Measurements from ENCODE around the gene NFATC1. TPM values are rescaled to one million over a fixed set of nuclear protein-coding genes. Genes with fewer than 3 reads are reported as not detected.

Gene NFATC1
- polyA plus RNA-seq, 2 of the 4 experiments (the other 2 are of a cell fraction): 0.52 to 1.7 TPM

DNA sequence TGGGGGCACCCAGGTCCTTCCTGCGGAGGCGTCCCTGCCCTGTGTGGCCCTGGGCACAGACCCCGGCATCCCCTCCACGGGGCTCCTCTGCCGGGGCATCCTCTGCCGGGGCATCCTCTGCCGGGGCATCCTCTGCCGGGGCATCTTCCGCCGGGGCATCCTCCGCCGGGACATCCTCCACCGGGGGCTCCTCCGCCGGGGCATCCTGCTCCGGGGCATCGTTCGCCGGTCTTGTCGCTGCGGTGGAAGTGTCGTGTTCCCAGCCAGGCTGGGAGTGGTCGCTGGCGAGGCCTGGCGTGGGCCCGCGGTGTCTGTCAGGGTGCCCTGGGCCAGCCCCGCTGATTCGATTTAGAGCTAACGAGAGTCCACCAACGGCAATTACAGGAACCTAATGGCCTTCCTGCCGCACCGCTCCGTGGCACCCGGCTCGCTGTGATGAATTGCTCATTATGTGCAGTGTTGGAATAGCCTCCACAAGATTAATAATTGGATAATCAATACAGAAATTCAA, 115.1 kb downstream of the NFATC1 start:
- no peak for DNase-seq (ENCODE audit: low read depth in 1 of 2, low spot score in 1 of 2)
- 86% methylated on average over 28 of the region's 36 CpGs for WGBS (ENCODE audit: missing lambda C conversion rate)
- ChIA-PET POLR2A (no interaction called here), CTCF (no interaction called here)
- H3K4me1 ChIP-seq: no peaks in the 10 kb centered on the region
- H3K4me3 ChIP-seq: no peak overlapping the region
- H3K27ac ChIP-seq: no peak overlapping the region
- no peak overlapping the region for H3K4me2 ChIP-seq
- TF ChIP-seq, protein P1, sequence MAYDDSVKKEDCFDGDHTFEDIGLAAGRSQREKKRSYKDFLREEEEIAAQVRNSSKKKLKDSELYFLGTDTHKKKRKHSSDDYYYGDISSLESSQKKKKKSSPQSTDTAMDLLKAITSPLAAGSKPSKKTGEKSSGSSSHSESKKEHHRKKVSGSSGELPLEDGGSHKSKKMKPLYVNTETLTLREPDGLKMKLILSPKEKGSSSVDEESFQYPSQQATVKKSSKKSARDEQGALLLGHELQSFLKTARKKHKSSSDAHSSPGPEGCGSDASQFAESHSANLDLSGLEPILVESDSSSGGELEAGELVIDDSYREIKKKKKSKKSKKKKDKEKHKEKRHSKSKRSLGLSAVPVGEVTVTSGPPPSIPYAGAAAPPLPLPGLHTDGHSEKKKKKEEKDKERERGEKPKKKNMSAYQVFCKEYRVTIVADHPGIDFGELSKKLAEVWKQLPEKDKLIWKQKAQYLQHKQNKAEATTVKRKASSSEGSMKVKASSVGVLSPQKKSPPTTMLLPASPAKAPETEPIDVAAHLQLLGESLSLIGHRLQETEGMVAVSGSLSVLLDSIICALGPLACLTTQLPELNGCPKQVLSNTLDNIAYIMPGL (CRISPR knock-in tag; IDR thresholded peaks at IDR 0.05; ENCODE audit: borderline replicate concordance): no peak
- TF ChIP-seq CHD4 (IDR thresholded peaks at IDR 0.05; ENCODE audit: borderline replicate concordance) (no peak), HOXA7 (CRISPR knock-in tag; IDR thresholded peaks at IDR 0.05) (no peak), JUN (IDR thresholded peaks at IDR 0.05) (no peak), RARB (CRISPR knock-in tag; IDR thresholded peaks at IDR 0.05) (no peak), CBX8 (IDR thresholded peaks at IDR 0.05) (no peak)
- no peak for ATAC-seq
- FAIRE-seq: no peak
- no peaks in the 10 kb centered on the region for H3K9me3 ChIP-seq

DNA sequence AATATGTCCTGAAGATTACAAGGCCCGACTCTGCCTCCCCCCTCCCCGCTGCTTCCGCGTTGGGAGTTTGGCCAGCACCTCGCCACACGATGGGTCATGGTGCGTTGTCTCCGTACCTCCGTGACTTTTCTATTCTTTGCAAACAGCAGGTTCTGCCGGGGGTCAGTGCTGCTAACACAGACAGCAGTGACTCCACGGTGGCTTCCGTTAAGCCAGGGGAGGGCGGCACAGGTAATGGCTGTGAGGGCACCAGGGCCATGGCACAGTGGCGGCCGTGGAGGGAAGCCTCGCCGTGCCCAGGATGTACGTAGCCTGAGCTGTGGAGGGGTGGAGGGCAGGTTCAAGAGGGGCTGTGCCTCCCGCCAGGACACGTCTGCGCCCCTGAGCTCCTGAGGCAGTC, 115.5 kb downstream of the NFATC1 start:
- no peak overlapping the region for H3K27ac ChIP-seq
- no peak for FAIRE-seq
- no peak overlapping the region for H3K4me2 ChIP-seq
- no peak for ATAC-seq
- POLR2A ChIA-PET: no interaction called here
- CTCF ChIA-PET: no interaction called here
- H3K4me1 ChIP-seq: no peaks in the 10 kb centered on the region
- DNase-seq (ENCODE audit: low read depth in 1 of 2, low spot score in 1 of 2): no peak
- 88% methylated on average over 17 of the region's 21 CpGs for WGBS (ENCODE audit: missing lambda C conversion rate)
- H3K9me3 ChIP-seq: no peaks in the 10 kb centered on the region
- H3K4me3 ChIP-seq: no peak overlapping the region
- TF ChIP-seq HEYL (CRISPR knock-in tag; IDR thresholded peaks at IDR 0.05): no peak
- TF ChIP-seq BHLHE40 (IDR thresholded peaks at IDR 0.05; ENCODE audit: low read depth, low read length): no peak
- no peak for TF ChIP-seq TFCP2L1 (CRISPR knock-in tag; IDR thresholded peaks at IDR 0.05)
- TF ChIP-seq RNF2 (IDR thresholded peaks at IDR 0.05; ENCODE audit: borderline replicate concordance, low read depth): no peak
- no peak for TF ChIP-seq KDM5A (IDR thresholded peaks at IDR 0.05)
- no peak for TF ChIP-seq FOXS1 (CRISPR knock-in tag; IDR thresholded peaks at IDR 0.05)
- no peak for TF ChIP-seq RCOR1 (IDR thresholded peaks at IDR 0.05; ENCODE audit: low read depth, low read length)
- no peak for TF ChIP-seq ZFP36 (IDR thresholded peaks at IDR 0.05; ENCODE audit: borderline replicate concordance, partially characterized antibody)
- TF ChIP-seq NPAS2 (CRISPR knock-in tag; IDR thresholded peaks at IDR 0.05; ENCODE audit: borderline replicate concordance): no peak
- TF ChIP-seq HOXB13 (CRISPR knock-in tag; IDR thresholded peaks at IDR 0.05; ENCODE audit: low read depth): no peak
- no peak for TF ChIP-seq PHF8 (IDR thresholded peaks at IDR 0.05; ENCODE audit: borderline replicate concordance, low read depth)
- no peak for TF ChIP-seq GATA3 (IDR thresholded peaks at IDR 0.05; ENCODE audit: borderline replicate concordance)

DNA sequence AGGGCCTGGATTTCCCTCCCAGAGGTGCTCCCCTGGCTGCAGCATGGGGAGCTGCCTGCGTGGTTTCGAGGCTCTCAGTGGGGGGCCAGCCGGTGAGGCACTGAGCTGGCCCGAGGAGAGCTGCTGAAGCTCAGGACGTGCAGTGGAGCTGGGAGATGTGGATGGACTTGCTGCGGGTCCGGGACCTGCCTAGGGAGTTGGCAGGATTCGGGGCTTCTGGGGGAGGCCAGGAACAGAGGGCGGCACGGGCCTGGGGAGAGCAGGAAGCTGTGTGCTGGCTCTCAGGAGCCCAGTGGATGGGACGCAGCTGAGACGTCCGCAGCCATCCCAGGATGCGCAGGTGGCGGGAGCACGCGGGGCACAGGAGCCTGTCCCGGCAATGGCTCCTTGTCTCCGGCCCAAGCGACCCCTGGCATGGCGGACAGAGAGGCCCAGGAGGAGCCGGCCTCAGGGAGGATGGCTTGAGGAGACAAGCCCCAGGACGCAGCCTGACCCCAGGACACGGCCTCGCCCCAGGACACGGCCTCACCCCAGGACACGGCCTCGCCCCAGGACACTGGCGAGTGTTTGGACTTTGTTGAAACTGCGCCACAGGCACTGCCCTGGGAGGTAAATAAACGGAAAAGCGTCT, 116.1 kb downstream of the NFATC1 start:
- ATAC-seq: no peak; a peak in 1 of 6 replicates
- CTCF ChIA-PET: no interaction called here
- no peak for TF ChIP-seq CEBPB (IDR thresholded peaks at IDR 0.05)
- TF ChIP-seq MAFK (IDR thresholded peaks at IDR 0.05; ENCODE audit: partially characterized antibody): no peak
- no peak for TF ChIP-seq GATA3 (IDR thresholded peaks at IDR 0.05; ENCODE audit: borderline replicate concordance)
- no peak for TF ChIP-seq EHF (CRISPR knock-in tag; IDR thresholded peaks at IDR 0.05)
- no peak for TF ChIP-seq RCOR1 (IDR thresholded peaks at IDR 0.05; ENCODE audit: low read depth, low read length)
- TF ChIP-seq KDM5A (IDR thresholded peaks at IDR 0.05): no peak
- no peak for TF ChIP-seq NPAS2 (CRISPR knock-in tag; IDR thresholded peaks at IDR 0.05; ENCODE audit: borderline replicate concordance)
- TF ChIP-seq HOXB5 (CRISPR knock-in tag; IDR thresholded peaks at IDR 0.05): no peak
- no peak for TF ChIP-seq PHF8 (IDR thresholded peaks at IDR 0.05; ENCODE audit: borderline replicate concordance, low read depth)
- no peak for TF ChIP-seq RFX5 (IDR thresholded peaks at IDR 0.05)
- no peak for TF ChIP-seq ZNF302 (CRISPR knock-in tag; IDR thresholded peaks at IDR 0.05)
- TF ChIP-seq, protein P1 (CRISPR knock-in tag; IDR thresholded peaks at IDR 0.05; ENCODE audit: borderline replicate concordance): no peak
- no peak for TF ChIP-seq POLR2AphosphoS2 (conservative IDR thresholded peaks at IDR 0.05; ENCODE audit: low read length)
- TF ChIP-seq, protein P2, sequence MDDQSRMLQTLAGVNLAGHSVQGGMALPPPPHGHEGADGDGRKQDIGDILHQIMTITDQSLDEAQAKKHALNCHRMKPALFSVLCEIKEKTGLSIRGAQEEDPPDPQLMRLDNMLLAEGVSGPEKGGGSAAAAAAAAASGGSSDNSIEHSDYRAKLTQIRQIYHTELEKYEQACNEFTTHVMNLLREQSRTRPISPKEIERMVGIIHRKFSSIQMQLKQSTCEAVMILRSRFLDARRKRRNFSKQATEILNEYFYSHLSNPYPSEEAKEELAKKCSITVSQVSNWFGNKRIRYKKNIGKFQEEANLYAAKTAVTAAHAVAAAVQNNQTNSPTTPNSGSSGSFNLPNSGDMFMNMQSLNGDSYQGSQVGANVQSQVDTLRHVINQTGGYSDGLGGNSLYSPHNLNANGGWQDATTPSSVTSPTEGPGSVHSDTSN (IDR thresholded peaks at IDR 0.05): no peak

More for the DNA sequence above, 116.1 kb downstream of the NFATC1 start:
- WGBS (ENCODE audit: missing lambda C conversion rate): 39% methylated on average over 12 of the region's 32 CpGs
- no peak for FAIRE-seq
- no peak for DNase-seq (ENCODE audit: low read depth in 1 of 2, low spot score in 1 of 2)
- Histone ChIP-seq H3K9me3 (no peaks in the 10 kb centered on the region), H3K4me1 (no peaks in the 10 kb centered on the region), H3K27ac (no peak overlapping the region), H3K4me3 (no peak overlapping the region), H3K4me2 (no peak overlapping the region)
- POLR2A ChIA-PET: no interaction called here
